ENCODE data around the gene AGRN. TPM values are rescaled to one million over a fixed set of nuclear protein-coding genes. Genes with fewer than 3 reads are reported as not detected.

AGRN gene
- total RNA-seq, 1 experiment from 2014 or later, result 126 TPM

Other genes starting within 250 kb of the AGRN start
- 14.8 and 17.4 TPM in 2 replicates for gene SAMD11, start 96.2 kb upstream of the AGRN start, total RNA-seq (2014; rRNA removed; shearing (Covaris generic))
- 239 and 287 TPM in 2 replicates for gene NOC2L, start 60.9 kb upstream of the AGRN start, total RNA-seq (2014; rRNA removed; shearing (Covaris generic))
- 50.8 and 87.8 TPM in 2 replicates for gene KLHL17, start 59.5 kb upstream of the AGRN start, total RNA-seq (2014; rRNA removed; shearing (Covaris generic))
- gene PLEKHN1, start 53.6 kb upstream of the AGRN start, total RNA-seq (2014; rRNA removed; shearing (Covaris generic)), result 1.6 and 2.0 TPM in 2 replicates
- gene PERM1, start 38.0 kb upstream of the AGRN start, total RNA-seq (2014; rRNA removed; shearing (Covaris generic)), result not detected in 2 replicates
- 11.3 and 17.5 TPM in 2 replicates for gene HES4, start 20.0 kb upstream of the AGRN start, total RNA-seq (2014; rRNA removed; shearing (Covaris generic))
- gene ISG15, start 6.6 kb upstream of the AGRN start, total RNA-seq (2014; rRNA removed; shearing (Covaris generic)), result 110 and 124 TPM in 2 replicates
- gene RNF223, start 54.2 kb downstream of the AGRN start, total RNA-seq (2014; rRNA removed; shearing (Covaris generic)), result not detected in 2 replicates
- 29.3 and 32.0 TPM in 2 replicates for gene C1orf159, start 96.0 kb downstream of the AGRN start, total RNA-seq (2014; rRNA removed; shearing (Covaris generic))
- not detected in 2 replicates for gene TTLL10, start 153.8 kb downstream of the AGRN start, total RNA-seq (2014; rRNA removed; shearing (Covaris generic))
- not detected in 2 replicates for gene TNFRSF18, start 186.5 kb downstream of the AGRN start, total RNA-seq (2014; rRNA removed; shearing (Covaris generic))
- 0.07 and 0.89 TPM in 2 replicates for gene TNFRSF4, start 194.0 kb downstream of the AGRN start, total RNA-seq (2014; rRNA removed; shearing (Covaris generic))
- gene SDF4, start 211.9 kb downstream of the AGRN start, total RNA-seq (2014; rRNA removed; shearing (Covaris generic)), result 102 and 127 TPM in 2 replicates
- gene B3GALT6, start 212.1 kb downstream of the AGRN start, total RNA-seq (2014; rRNA removed; shearing (Covaris generic)), result 40.3 and 47.2 TPM in 2 replicates
- gene C1QTNF12, start 226.6 kb downstream of the AGRN start, total RNA-seq (2014; rRNA removed; shearing (Covaris generic)), result 3.6 and 6.3 TPM in 2 replicates